Esophagus (tissue), 2 donors: Measurements from ENCODE around the gene ARG1. TPM values are rescaled to one million over a fixed set of nuclear protein-coding genes. Genes with fewer than 3 reads are reported as not detected.

ENCODE experiments used
- H3K27ac ChIP-seq, 2 donors: one replicate each; pipeline ENCODE4 v1.5.1; 2013; ENCODE audit warnings: low read depth in 2 of 2, mild to moderate bottlenecking in 2 of 2, inconsistent platforms in 1 of 2, low read length in 1 of 2, moderate library complexity in 1 of 2
- H3K27me3 ChIP-seq, 2 donors: one replicate each; pipeline ENCODE4 v1.6.1; 2013; ENCODE audit warnings: low read length in 2 of 2, control low read depth in 1 of 2, mild to moderate bottlenecking in 1 of 2; ENCODE audit not compliant: insufficient read depth in 2 of 2, control insufficient read depth in 1 of 2
- H3K36me3 ChIP-seq, 2 donors: one replicate each; pipeline ENCODE4 v1.6.1; 2013; ENCODE audit warnings: low read length in 1 of 2; ENCODE audit not compliant: control insufficient read depth in 2 of 2, insufficient read depth in 2 of 2
- H3K4me1 ChIP-seq, 2 donors: one replicate each; pipeline ENCODE4 v1.6.1; 2013; ENCODE audit warnings: low read length in 1 of 2; ENCODE audit not compliant: control insufficient read depth in 2 of 2, insufficient read depth in 2 of 2
- H3K4me3 ChIP-seq, 2 donors: one replicate each; pipeline ENCODE4 v1.5.1; 2013; ENCODE audit warnings: low read length in 2 of 2, mild to moderate bottlenecking in 2 of 2, low read depth in 1 of 2, moderate library complexity in 1 of 2
- H3K9me3 ChIP-seq, 2 donors: one replicate each; pipeline ENCODE4 v1.6.1; 2013; ENCODE audit warnings: mild to moderate bottlenecking in 2 of 2, low read depth in 1 of 2, low read length in 1 of 2, moderate library complexity in 1 of 2; ENCODE audit not compliant: control insufficient read depth in 2 of 2, insufficient read depth in 1 of 2
- WGBS, 2 donors: extraction: QIAGEN DNeasy Blood & Tissue Kit; methylation state at CpG; one replicate each; pipeline ENCODE4 v1.1.7; 2013; 5-methylcytosine and 5-hydroxymethylcytosine counted together
- polyA plus RNA-seq, 2 donors: library from polyadenylated mRNA; stranded (reverse); fragments of 200-250 nt; gene quantifications; one replicate each; pipeline ENCODE4 v1.2.3, GENCODE V29; 2013
- donor health status: healthy with polysubstance abuse.
- donor health status: Bipolar disorder and iron deficiency.

ARG1 gene
- polyA plus RNA-seq, 2 donors = 0.45 to 1.8 TPM

GRCh38 chr6:131548441-131548840 lies 24.6 kb upstream of the ARG1 start:
- H3K4me3 ChIP-seq = no peak overlapping the region
- WGBS, 2 donors = 57 to 87% methylated on average over 1 of the region's 1 CpG
- no peaks in the 10 kb centered on the region for H3K4me1 ChIP-seq
- H3K27ac ChIP-seq = no peak overlapping the region
- no peaks in the 10 kb centered on the region for H3K36me3 ChIP-seq
- H3K9me3 ChIP-seq = no peaks in the 10 kb centered on the region
- no peaks in the 10 kb centered on the region for H3K27me3 ChIP-seq

GRCh38 chr6:131549811-131550210 lies 23.2 kb upstream of the ARG1 start:
- Histone ChIP-seq H3K27ac (no peak overlapping the region), H3K4me1 (no peaks in the 10 kb centered on the region), H3K36me3 (no peaks in the 10 kb centered on the region), H3K9me3 (no peaks in the 10 kb centered on the region), H3K27me3 (no peaks in the 10 kb centered on the region), H3K4me3 (no peak overlapping the region)
- WGBS, 2 donors = 33 to 37% methylated on average over 2 of the region's 2 CpGs

- Histone ChIP-seq H3K36me3 (no peaks in the 10 kb centered on the region), H3K9me3 (no peaks in the 10 kb centered on the region), H3K27ac (no peak overlapping the region), H3K4me1 (no peaks in the 10 kb centered on the region), H3K4me3 (no peak overlapping the region), H3K27me3 (no peaks in the 10 kb centered on the region)
- WGBS, 2 donors = 72 to 75% methylated on average over 4 of the region's 4 CpGs
Observed at GRCh38 chr6:131551902-131552301, 21.1 kb upstream of the ARG1 start.

GRCh38 chr6:131552572-131552971 lies 20.5 kb upstream of the ARG1 start:
- H3K9me3 ChIP-seq = no peaks in the 10 kb centered on the region
- no peaks in the 10 kb centered on the region for H3K36me3 ChIP-seq
- WGBS, 2 donors = 83 to 90% methylated on average over 3 of the region's 3 CpGs
- no peaks in the 10 kb centered on the region for H3K4me1 ChIP-seq
- no peak overlapping the region for H3K4me3 ChIP-seq
- no peaks in the 10 kb centered on the region for H3K27me3 ChIP-seq
- H3K27ac ChIP-seq = no peak overlapping the region

- H3K36me3 ChIP-seq = no peaks in the 10 kb centered on the region
- H3K4me3 ChIP-seq = no peak overlapping the region
- H3K4me1 ChIP-seq = no peaks in the 10 kb centered on the region
- no peaks in the 10 kb centered on the region for H3K27me3 ChIP-seq
- H3K27ac ChIP-seq = no peak overlapping the region
- H3K9me3 ChIP-seq = no peaks in the 10 kb centered on the region
Observed at GRCh38 chr6:131555992-131556391, 17.0 kb upstream of the ARG1 start.

GRCh38 chr6:131558922-131559321 lies 14.1 kb upstream of the ARG1 start:
- Histone ChIP-seq H3K4me1 (no peaks in the 10 kb centered on the region), H3K9me3 (no peaks in the 10 kb centered on the region), H3K27ac (no peak overlapping the region), H3K36me3 (no peaks in the 10 kb centered on the region), H3K4me3 (no peak overlapping the region), H3K27me3 (no peaks in the 10 kb centered on the region)
- 80 to 81% methylated on average over 4 of the region's 4 CpGs for WGBS, 2 donors

GRCh38 chr6:131561925-131562707 lies 10.9 kb upstream of the ARG1 start:
- Histone ChIP-seq H3K27ac (no peak overlapping the region), H3K9me3 (no peaks in the 10 kb centered on the region), H3K36me3 (no peaks in the 10 kb centered on the region), H3K4me3 (no peak overlapping the region), H3K4me1 (no peaks in the 10 kb centered on the region), H3K27me3 (no peaks in the 10 kb centered on the region)
- 83 to 91% methylated on average over 4 of the region's 4 CpGs for WGBS, 2 donors

GRCh38 chr6:131565056-131565455 lies 8.0 kb upstream of the ARG1 start:
- WGBS, 2 donors = 56 to 57% methylated on average over 2 of the region's 2 CpGs
- Histone ChIP-seq H3K27me3 (no peaks in the 10 kb centered on the region), H3K4me1 (no peaks in the 10 kb centered on the region), H3K9me3 (no peaks in the 10 kb centered on the region), H3K4me3 (no peak overlapping the region), H3K36me3 (no peaks in the 10 kb centered on the region), H3K27ac (no peak overlapping the region)

GRCh38 chr6:131568726-131569125 lies 4.3 kb upstream of the ARG1 start:
- Histone ChIP-seq H3K4me3 (no peak overlapping the region), H3K36me3 (no peaks in the 10 kb centered on the region), H3K27me3 (no peaks in the 10 kb centered on the region), H3K27ac (no peak overlapping the region), H3K9me3 (no peaks in the 10 kb centered on the region), H3K4me1 (no peaks in the 10 kb centered on the region)
- 83 to 84% methylated on average over 4 of the region's 4 CpGs for WGBS, 2 donors

GRCh38 chr6:131574133-131574532 lies 1.1 kb downstream of the ARG1 start:
- Histone ChIP-seq H3K27ac (no peak overlapping the region), H3K4me1 (no peaks in the 10 kb centered on the region), H3K9me3 (no peaks in the 10 kb centered on the region), H3K27me3 (no peaks in the 10 kb centered on the region), H3K36me3 (no peaks in the 10 kb centered on the region), H3K4me3 (no peak overlapping the region)
- WGBS, 2 donors = 59 to 60% methylated on average over 2 of the region's 2 CpGs
